Spleen (tissue), 11 donors: ENCODE results near the gene ST6GALNAC2. TPM values are rescaled to one million over a fixed set of nuclear protein-coding genes. Genes with fewer than 3 reads are reported as not detected.
"Not testable (repeated sequence)": the region's sequence is repeated elsewhere in the genome, so short reads cannot be mapped to it uniquely, and the experiment has no call there.

ENCODE experiments used
- DNase-seq: peaks from one replicate; pipeline ENCODE4 v3.0.0-alpha.2; 2020
- H3K27ac ChIP-seq, 8 donors: fragments of 200-600 bp; sonication (generic) in 7 of 8; 1 replicate in 4 of 8; 2 replicates in 4 of 8; pipeline versions ENCODE4 v1.5.0 to v1.8.0; 2016 to 2021; ENCODE audit warnings: inconsistent platforms in 4 of 8, mild to moderate bottlenecking in 4 of 8, moderate library complexity in 1 of 8
- H3K27me3 ChIP-seq, 7 donors: fragments of 200-600 bp; sonication (generic) in 6 of 7; replicated peaks in 1 of 7; 1 replicate in 4 of 7; 2 replicates in 3 of 7; pipeline versions ENCODE4 v1.5.0 to v1.8.0; 2016 to 2021; ENCODE audit warnings: inconsistent platforms in 3 of 7, mild to moderate bottlenecking in 1 of 7
- H3K36me3 ChIP-seq, 6 donors: fragments of 200-600 bp; sonication (generic) in 5 of 6; 1 replicate in 4 of 6; 2 replicates in 2 of 6; pipeline versions ENCODE4 v1.5.0 to v1.8.0; 2016 to 2021; ENCODE audit warnings: inconsistent platforms in 2 of 6
- H3K4me1 ChIP-seq, 6 donors: fragments of 200-600 bp; sonication (generic) in 5 of 6; 1 replicate in 3 of 6; 2 replicates in 3 of 6; pipeline versions ENCODE4 v1.5.0 to v1.8.0; 2016 to 2021; ENCODE audit warnings: inconsistent platforms in 3 of 6
- H3K4me3 ChIP-seq, 8 donors: fragments of 200-600 bp; sonication (generic) in 7 of 8; 1 replicate in 4 of 8; 2 replicates in 4 of 8; pipeline versions ENCODE4 v1.5.0 to v1.8.0; 2016 to 2021; ENCODE audit warnings: inconsistent platforms in 4 of 8, mild to moderate bottlenecking in 4 of 8, moderate library complexity in 2 of 8
- H3K9me3 ChIP-seq, 8 donors: fragments of 200-600 bp; sonication (generic) in 7 of 8; 1 replicate in 4 of 8; 2 replicates in 4 of 8; pipeline versions ENCODE4 v1.5.0 to v1.8.0; 2016 to 2021; ENCODE audit warnings: inconsistent platforms in 4 of 8
- CTCF ChIP-seq, 11 experiments: fragments of 200-600 bp in 7 of 11; fragments of 450-650 bp in 4 of 11; sonication (generic) in 4 of 11; IDR thresholded peaks in 8 of 11; conservative IDR thresholded peaks in 3 of 11; 1 replicate in 7 of 11; 2 replicates in 4 of 11; pipeline versions ENCODE4 v1.4.0 to v1.8.0; 2016 to 2021; ENCODE audit warnings: antibody characterized with exemption in 11 of 11, inconsistent platforms in 4 of 11, mild to moderate bottlenecking in 1 of 11
- POLR2A ChIP-seq, 3 donors: fragments of 450-650 bp; IDR thresholded peaks; one replicate each; pipeline ENCODE4 v1.5.1; 2017; ENCODE audit warnings: antibody characterized with exemption in 3 of 3, mild to moderate bottlenecking in 1 of 3
- POLR2AphosphoS5 ChIP-seq, 3 donors: sonication (generic); formaldehyde crosslinking; IDR thresholded peaks; one replicate each; pipeline ENCODE4 v1.5.1; 2017; ENCODE audit warnings: antibody characterized with exemption in 3 of 3
- WGBS, 5 donors: extraction: QIAGEN DNeasy Blood & Tissue Kit in 3 of 5; methylation state at CpG; one replicate each; pipeline versions ENCODE4 v1.1.5 to v1.1.7; 2013 to 2018; 5-methylcytosine and 5-hydroxymethylcytosine counted together
- intact Hi-C: fragments of 100-400 bp; cut with DNase I; formaldehyde crosslinking; loops from one replicate; pipeline ENCODE4 v1.15.0; 2023; ENCODE audit warnings: low total_unique reads
- polyA plus RNA-seq, 3 donors: library from polyadenylated mRNA; stranded (reverse); fragments of 200-250 nt; gene quantifications; one replicate each; pipeline ENCODE4 v1.2.1, GENCODE V29; 2013
- total RNA-seq, 7 donors: library from RNA; depleted of rRNA in 3 of 7; stranded (reverse); fragments of >200 nt in 3 of 7; fragmentation: NEBNext Ultra II Directional in 4 of 7; extraction: Animal tissue kit (Norgen Biotek cat#: 25700) in 4 of 7; gene quantifications; one replicate each; pipeline versions ENCODE4 v1.1.0 to v1.2.1, GENCODE V29; 2016 to 2021
- donor health status: healthy with polysubstance abuse.
- donor health status: DM: no; HTN: no; CAD: no; lungs with moderate emphysema.
- donor health status: DM: no; HTN: no; CAD: no.
- donor health status: Bipolar disorder and iron deficiency.
- donor health status: healthy.
- donor health status: DM: no; HTN: no; CAD: no.
- donor health status: DM: yes; HTN: yes; CAD: no.

ST6GALNAC2 gene
- total and polyA plus RNA-seq, 10 donors, result 1.1 to 15.7 (median 8.7) TPM

- Histone ChIP-seq H3K4me3 (no peak overlapping the region), H3K27me3 (no peaks in the 10 kb centered on the region), H3K36me3 (peaks cover 0 to 52% (median 28%) of the 10 kb centered on the region in 6 donors), H3K9me3 (no peaks in the 10 kb centered on the region), H3K27ac (peak overlapping the region in 5 of 8 donors; percentile 26 to 75 (median 69)), H3K4me1 (peaks cover 4 to 65% (median 30%) of the 10 kb centered on the region in 6 donors)
- no peak for DNase-seq
- TF ChIP-seq CTCF (IDR thresholded peaks at IDR 0.05 in 8 of 11, conservative IDR thresholded peaks at IDR 0.05 in 3 of 11) (no peak), POLR2A (IDR thresholded peaks at IDR 0.05) (no peak), POLR2AphosphoS5 (IDR thresholded peaks at IDR 0.05) (peak in 1 of 3 donors; percentile 35)
- 83 to 88% (median 85%) methylated on average over 5 of the region's 5 CpGs for WGBS, 5 donors
- intact Hi-C loops, result no loop called here
Measured at GRCh38 chr17:76566988-76567431, 18.6 kb downstream of the ST6GALNAC2 start.

- no peak for TF ChIP-seq POLR2AphosphoS5 (IDR thresholded peaks at IDR 0.05)
- no peak for TF ChIP-seq CTCF (IDR thresholded peaks at IDR 0.05 in 8 of 11, conservative IDR thresholded peaks at IDR 0.05 in 3 of 11)
- no peak for TF ChIP-seq POLR2A (IDR thresholded peaks at IDR 0.05)
- Histone ChIP-seq H3K27me3 (no peaks in the 10 kb centered on the region), H3K9me3 (no peaks in the 10 kb centered on the region), H3K4me3 (no peak overlapping the region), H3K27ac (peak overlapping the region in 2 of 8 donors; percentile 70 to 75), H3K4me1 (peaks cover 5 to 69% (median 35%) of the 10 kb centered on the region in 6 donors), H3K36me3 (peaks cover 0 to 56% (median 32%) of the 10 kb centered on the region in 6 donors)
- intact Hi-C loops, result no loop called here
- DNase-seq, result no peak
- WGBS, 5 donors, result 57 to 93% (median 91%) methylated on average over 3 of the region's 3 CpGs
Measured at GRCh38 chr17:76566613-76566943, 19.1 kb downstream of the ST6GALNAC2 start.

GRCh38 chr17:76565728-76566612, 19.7 kb downstream of the ST6GALNAC2 start:
- WGBS, 5 donors, result 91 to 94% (median 93%) methylated on average over 14 of the region's 14 CpGs
- H3K27ac ChIP-seq, result no peak overlapping the region
- H3K4me1 ChIP-seq, result peaks cover 11 to 75% (median 41%) of the 10 kb centered on the region in 6 donors
- no peak for DNase-seq
- no peaks in the 10 kb centered on the region for H3K27me3 ChIP-seq
- intact Hi-C loops, result no loop called here
- no peak overlapping the region for H3K4me3 ChIP-seq
- TF ChIP-seq POLR2AphosphoS5 (IDR thresholded peaks at IDR 0.05) (no peak), POLR2A (IDR thresholded peaks at IDR 0.05) (no peak), CTCF (IDR thresholded peaks at IDR 0.05 in 8 of 11, conservative IDR thresholded peaks at IDR 0.05 in 3 of 11) (no peak)
- peaks cover 0 to 63% (median 32%) of the 10 kb centered on the region in 6 donors for H3K36me3 ChIP-seq
- no peaks in the 10 kb centered on the region for H3K9me3 ChIP-seq

- H3K4me3 ChIP-seq, DNase-seq, H3K27ac ChIP-seq, intact Hi-C loops, H3K9me3 ChIP-seq, H3K27me3 ChIP-seq: not testable (repeated sequence)
- peaks cover 18 to 78% (median 48%) of the 10 kb centered on the region in 6 donors for H3K4me1 ChIP-seq
- H3K36me3 ChIP-seq, result peaks cover 0 to 69% (median 32%) of the 10 kb centered on the region in 6 donors
- 75 to 92% (median 81%) methylated on average over 5 to 8 of the region's 8 CpGs for WGBS, 5 donors
Measured at GRCh38 chr17:76564991-76565727, 20.5 kb downstream of the ST6GALNAC2 start.

GRCh38 chr17:76563359-76563758, 22.3 kb downstream of the ST6GALNAC2 start:
- peaks cover 0 to 79% (median 32%) of the 10 kb centered on the region in 6 donors for H3K36me3 ChIP-seq

More at GRCh38 chr17:76563359-76563758, 22.3 kb downstream of the ST6GALNAC2 start:
- intact Hi-C loops, H3K27me3 ChIP-seq, DNase-seq, H3K4me3 ChIP-seq, H3K9me3 ChIP-seq: not testable (repeated sequence)
- Histone ChIP-seq H3K27ac (peak overlapping the region in 4 of 8 donors; percentile 15 to 97 (median 40)), H3K4me1 (peaks cover 32 to 78% (median 58%) of the 10 kb centered on the region in 6 donors)
- WGBS, 5 donors, result 23 to 50% (median 47%) methylated on average over 2 of the region's 2 CpGs
